ENCODE data around the gene ACP1.

DNA sequence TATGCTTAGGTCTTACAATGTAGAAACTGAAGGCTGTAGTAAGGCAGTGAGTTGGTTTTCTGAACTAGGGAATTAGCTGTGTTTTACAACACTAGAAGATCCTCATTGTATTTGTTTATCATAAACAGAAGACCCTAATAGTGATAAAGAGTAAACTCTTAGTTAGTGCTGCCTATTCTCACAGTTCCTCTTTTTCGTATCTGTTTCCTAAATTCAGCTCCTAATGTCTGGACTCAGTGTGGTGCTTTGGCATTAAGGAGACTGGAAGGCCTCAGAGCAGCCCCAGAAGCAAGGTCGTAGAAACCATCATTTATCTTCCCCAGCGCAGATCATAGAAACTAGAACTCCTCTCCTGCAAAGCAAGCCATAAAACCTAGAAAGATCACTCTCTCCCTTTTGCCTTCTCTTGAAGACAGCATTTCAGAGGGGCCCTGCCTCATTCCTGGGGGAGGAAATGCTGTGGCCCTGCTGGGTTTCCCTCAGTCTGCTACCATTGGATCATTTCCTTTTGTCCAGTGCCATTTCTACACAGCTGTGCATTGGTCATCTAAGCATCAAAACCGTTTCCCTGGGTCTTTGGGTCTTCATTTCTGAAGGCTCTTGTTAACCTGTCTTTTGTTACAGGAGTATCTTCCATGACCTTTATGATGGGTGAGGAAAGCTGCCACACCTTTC is 4.7 kb downstream of the ACP1 start:
- TF ChIP-seq, protein P1, sequence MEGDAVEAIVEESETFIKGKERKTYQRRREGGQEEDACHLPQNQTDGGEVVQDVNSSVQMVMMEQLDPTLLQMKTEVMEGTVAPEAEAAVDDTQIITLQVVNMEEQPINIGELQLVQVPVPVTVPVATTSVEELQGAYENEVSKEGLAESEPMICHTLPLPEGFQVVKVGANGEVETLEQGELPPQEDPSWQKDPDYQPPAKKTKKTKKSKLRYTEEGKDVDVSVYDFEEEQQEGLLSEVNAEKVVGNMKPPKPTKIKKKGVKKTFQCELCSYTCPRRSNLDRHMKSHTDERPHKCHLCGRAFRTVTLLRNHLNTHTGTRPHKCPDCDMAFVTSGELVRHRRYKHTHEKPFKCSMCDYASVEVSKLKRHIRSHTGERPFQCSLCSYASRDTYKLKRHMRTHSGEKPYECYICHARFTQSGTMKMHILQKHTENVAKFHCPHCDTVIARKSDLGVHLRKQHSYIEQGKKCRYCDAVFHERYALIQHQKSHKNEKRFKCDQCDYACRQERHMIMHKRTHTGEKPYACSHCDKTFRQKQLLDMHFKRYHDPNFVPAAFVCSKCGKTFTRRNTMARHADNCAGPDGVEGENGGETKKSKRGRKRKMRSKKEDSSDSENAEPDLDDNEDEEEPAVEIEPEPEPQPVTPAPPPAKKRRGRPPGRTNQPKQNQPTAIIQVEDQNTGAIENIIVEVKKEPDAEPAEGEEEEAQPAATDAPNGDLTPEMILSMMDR (IDR thresholded peaks at IDR 0.05): no peak
- TF ChIP-seq POLR2A (IDR thresholded peaks at IDR 0.05) (no peak), POLR2AphosphoS5 (IDR thresholded peaks at IDR 0.05) (no peak)

All from breast epithelium (tissue), 3 donors.